HG02678 (cell line): ENCODE measurements around the gene RPL12.

Experiments
- ATAC-seq: cut with Tn5 transposase; IDR thresholded peaks from one replicate; pipeline ENCODE4 v1.9.1; 2021; ENCODE audit warnings: mild to moderate bottlenecking, moderate library complexity; ENCODE audit not compliant: unreplicated experiment

RPL12 gene

DNA sequence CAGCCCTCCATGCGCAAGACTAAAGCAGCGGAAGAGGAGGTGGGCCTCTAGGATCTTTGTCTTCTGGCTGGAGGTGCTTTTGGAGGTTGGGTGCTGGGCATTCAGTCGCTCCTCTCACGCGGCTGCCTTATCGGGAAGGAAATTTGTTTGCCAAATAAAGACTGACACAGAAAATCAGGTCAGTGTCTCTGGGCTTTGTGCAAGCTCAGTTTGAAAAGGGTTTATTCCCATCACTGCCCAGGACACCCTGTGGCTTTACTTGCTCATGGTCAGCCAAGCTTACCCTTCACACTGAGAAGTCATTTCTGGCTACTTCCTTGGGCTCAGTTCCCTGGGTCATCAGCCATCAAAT lies 43.7 kb downstream of the RPL12 start:
- no peak for ATAC-seq

DNA sequence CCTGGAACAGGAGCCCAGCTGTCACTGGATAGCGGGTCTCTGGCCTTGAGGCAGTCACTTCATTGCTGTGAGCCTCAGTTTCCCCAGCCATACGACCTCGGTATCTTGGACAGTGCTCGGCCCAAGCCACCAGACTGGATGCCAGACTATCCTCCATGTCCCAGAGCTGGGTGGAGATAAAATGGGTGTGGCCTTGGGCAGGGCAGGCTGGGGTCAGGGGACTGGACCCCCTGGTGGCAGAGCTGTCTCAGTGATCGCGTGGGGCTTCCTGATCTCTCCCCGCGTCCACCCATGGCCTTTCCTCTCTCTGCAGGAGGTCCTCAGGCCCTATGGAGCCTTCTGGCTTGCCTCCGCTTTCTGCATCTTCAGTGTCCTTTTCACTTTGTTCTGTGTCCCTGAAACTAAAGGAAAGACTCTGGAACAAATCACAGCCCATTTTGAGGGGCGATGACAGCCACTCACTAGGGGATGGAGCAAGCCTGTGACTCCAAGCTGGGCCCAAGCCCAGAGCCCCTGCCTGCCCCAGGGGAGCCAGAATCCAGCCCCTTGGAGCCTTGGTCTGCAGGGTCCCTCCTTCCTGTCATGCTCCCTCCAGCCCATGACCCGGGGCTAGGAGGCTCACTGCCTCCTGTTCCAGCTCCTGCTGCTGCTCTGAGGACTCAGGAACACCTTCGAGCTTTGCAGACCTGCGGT lies 44.3 kb downstream of the RPL12 start:
- no peak for ATAC-seq

DNA sequence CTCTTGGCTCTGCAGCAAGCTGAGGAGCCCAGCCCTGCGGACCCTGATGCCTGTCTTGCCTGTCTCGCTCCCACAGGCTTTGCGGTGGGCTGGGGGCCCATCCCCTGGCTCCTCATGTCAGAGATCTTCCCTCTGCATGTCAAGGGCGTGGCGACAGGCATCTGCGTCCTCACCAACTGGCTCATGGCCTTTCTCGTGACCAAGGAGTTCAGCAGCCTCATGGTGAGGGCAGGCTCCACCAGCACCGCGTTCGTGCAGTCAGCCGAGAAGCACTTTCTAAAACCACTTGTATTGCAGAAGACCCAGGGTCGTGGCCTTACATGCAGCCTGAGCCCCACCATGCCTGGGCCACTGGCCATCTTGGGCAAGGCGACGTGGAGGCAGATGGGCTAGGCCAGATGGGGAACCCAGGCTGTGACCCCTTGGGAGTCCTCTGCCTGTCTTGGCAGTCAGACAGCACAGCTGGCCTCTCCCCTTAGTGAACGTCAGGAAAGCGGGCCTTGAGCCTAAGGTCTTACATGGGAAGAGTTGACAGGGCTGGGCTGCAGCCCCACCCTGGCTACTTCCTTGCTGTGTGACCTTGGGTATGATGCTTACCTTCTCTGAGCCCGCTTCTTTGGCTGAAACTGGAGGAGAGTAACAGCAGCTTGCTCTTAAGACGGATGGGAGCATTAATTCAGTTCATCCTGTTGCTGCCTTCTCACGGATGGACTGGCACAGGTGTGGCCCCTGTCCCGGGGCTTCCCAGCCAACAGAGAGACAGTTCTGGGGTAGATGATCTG lies 45.7 kb downstream of the RPL12 start:
- ATAC-seq, result no peak

- no peak for ATAC-seq
These were observed 46.6 kb downstream of the RPL12 start for GRCh38 chr9:127404631-127405030.

DNA sequence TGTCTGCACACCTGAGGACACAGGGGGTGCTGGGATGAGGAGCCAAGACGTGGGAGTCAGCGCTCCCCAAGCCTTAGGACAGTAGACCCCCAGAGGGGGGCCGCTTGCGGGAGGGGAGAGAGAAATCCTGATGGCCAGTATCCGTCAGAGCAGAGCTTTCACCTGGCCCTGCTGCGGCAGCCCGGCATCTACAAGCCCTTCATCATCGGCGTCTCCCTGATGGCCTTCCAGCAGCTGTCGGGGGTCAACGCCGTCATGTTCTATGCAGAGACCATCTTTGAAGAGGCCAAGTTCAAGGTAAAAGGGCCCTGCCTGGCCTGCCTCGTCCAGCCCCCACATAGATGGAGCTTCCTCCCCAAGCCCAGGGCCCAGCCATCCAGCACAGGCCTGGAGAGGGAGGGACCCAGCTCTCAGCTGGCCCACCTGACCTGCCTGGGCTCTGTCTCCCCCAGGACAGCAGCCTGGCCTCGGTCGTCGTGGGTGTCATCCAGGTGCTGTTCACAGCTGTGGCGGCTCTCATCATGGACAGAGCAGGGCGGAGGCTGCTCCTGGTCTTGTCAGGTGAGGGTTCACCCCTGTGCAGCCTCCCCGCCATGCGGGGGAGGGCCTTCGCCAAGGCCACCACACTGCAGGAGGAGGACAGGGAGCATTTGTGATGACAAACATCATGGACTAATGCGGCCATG lies 47.6 kb downstream of the RPL12 start:
- no peak for ATAC-seq

DNA sequence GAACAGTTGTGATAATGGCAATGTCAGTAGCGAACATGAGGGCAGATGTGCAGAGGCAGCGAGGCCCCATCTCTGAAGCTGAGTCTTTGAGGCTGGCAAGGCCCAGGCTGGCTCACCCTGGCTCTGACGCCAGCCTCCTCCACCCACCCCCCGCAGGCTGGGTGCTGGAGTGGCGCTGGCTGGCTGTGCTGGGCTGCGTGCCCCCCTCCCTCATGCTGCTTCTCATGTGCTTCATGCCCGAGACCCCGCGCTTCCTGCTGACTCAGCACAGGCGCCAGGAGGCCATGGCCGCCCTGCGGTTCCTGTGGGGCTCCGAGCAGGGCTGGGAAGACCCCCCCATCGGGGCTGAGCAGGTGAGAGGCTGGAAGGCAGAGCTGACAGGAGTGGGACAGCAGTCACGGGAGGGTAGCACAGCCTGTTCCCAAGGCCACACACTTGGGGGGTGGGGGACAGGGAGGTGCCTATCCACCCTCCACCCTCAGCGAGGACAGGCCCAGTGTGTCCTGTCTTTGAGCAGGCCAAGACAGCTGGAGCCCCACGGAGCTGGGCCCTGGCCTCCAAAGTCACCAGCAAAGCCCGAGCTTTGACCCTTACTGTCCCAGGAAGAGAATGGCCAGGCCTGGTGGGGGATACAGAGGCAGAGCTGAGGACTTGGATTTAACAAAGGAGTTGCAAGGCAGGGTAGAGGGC lies 48.7 kb downstream of the RPL12 start:
- ATAC-seq, result no peak

GRCh38 chr9:127399736-127400269 lies 51.4 kb downstream of the RPL12 start:
- no peak for ATAC-seq

DNA sequence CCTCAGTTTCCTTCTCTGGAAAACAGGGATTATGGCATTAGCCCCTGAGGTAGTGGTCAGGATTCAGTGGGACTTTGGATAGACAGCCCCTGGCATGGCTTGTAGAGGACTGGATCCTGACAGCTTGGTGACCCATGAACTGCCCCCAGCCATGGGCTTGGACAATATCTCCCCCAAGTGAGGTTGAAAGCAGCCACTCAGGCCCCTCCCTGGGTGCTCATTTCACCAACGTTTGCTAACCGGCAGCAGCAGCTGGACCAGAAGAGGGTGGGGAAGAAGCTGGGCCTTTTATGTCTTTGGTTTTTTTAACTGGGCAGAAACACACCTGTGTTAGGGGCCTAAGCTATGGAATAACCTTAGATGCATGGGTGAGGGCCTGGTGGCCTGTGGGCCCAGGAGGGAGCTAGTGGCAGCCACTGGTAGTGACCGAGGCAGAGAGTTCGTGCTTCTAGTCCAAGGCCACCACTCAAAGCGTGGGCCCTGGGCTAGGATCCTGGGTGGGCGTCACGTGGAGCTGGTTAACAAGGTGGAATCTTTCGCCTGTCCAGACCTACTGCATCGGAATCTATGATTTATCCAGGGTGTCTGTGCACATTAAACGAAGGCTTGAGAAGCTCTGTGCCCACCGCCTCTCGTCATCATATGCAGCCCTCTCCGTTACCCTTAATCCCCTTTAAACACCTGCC lies 52.3 kb downstream of the RPL12 start:
- no peak for ATAC-seq

GRCh38 chr9:127398275-127398647 lies 52.9 kb downstream of the RPL12 start:
- no peak for ATAC-seq
